ENCODE measurements around the gene RGS11. TPM values are rescaled to one million over a fixed set of nuclear protein-coding genes. Genes with fewer than 3 reads are reported as not detected.

The RGS11 gene
- total RNA-seq, 1 donor from 2014 or later = not detected

GRCh38 chr16:290681-291405 lies 15.1 kb upstream of the RGS11 start:
- intact Hi-C loops (cut with micrococcal nuclease) = no loop called here
- no peak for TF ChIP-seq CTCF (IDR thresholded peaks at IDR 0.05)
- H3K36me3 Mint-ChIP-seq (ENCODE audit: low read depth) = peaks cover 57% of the 10 kb centered on the region
- POLR2A ChIA-PET = no interaction called here
- no peak for ATAC-seq (ENCODE audit: low read depth)
- CTCF ChIA-PET = no interaction called here
- no peaks in the 10 kb centered on the region for H3K27me3 Mint-ChIP-seq
- DNase-seq = no peak
- no peak overlapping the region for H3K27ac Mint-ChIP-seq
- H3K9me3 Mint-ChIP-seq = no peaks in the 10 kb centered on the region
- H3K4me3 Mint-ChIP-seq = no peak overlapping the region
- H3K4me1 Mint-ChIP-seq = no peaks in the 10 kb centered on the region

GRCh38 chr16:290015-290680 lies 14.4 kb upstream of the RGS11 start:
- Mint-ChIP-seq H3K27ac (no peak overlapping the region), H3K4me3 (no peak overlapping the region), H3K4me1 (no peaks in the 10 kb centered on the region), H3K36me3 (ENCODE audit: low read depth) (peaks cover 55% of the 10 kb centered on the region), H3K27me3 (no peaks in the 10 kb centered on the region), H3K9me3 (no peaks in the 10 kb centered on the region)
- CTCF ChIA-PET = no interaction called here
- intact Hi-C loops (cut with micrococcal nuclease) = no loop called here
- ATAC-seq (ENCODE audit: low read depth) = no peak
- TF ChIP-seq CTCF (IDR thresholded peaks at IDR 0.05) = no peak
- POLR2A ChIA-PET = no interaction called here
- DNase-seq = no peak

- CTCF ChIA-PET = no interaction called here
- H3K27me3 Mint-ChIP-seq = no peaks in the 10 kb centered on the region
- H3K27ac Mint-ChIP-seq = no peak overlapping the region
- no peak overlapping the region for H3K4me3 Mint-ChIP-seq
- ATAC-seq (ENCODE audit: low read depth) (no peak), DNase-seq (no peak)
- intact Hi-C loops (cut with micrococcal nuclease) = no loop called here
- H3K36me3 Mint-ChIP-seq (ENCODE audit: low read depth) = peaks cover 55% of the 10 kb centered on the region
- no peaks in the 10 kb centered on the region for H3K9me3 Mint-ChIP-seq
- TF ChIP-seq CTCF (IDR thresholded peaks at IDR 0.05) = no peak
- POLR2A ChIA-PET = no interaction called here
- H3K4me1 Mint-ChIP-seq = no peaks in the 10 kb centered on the region
These were observed 13.8 kb upstream of the RGS11 start for GRCh38 chr16:289395-289997.

- DNase-seq = no peak
- TF ChIP-seq CTCF (IDR thresholded peaks at IDR 0.05) = no peak
- Mint-ChIP-seq H3K4me3 (no peak overlapping the region), H3K27ac (no peak overlapping the region), H3K9me3 (no peaks in the 10 kb centered on the region), H3K4me1 (no peaks in the 10 kb centered on the region), H3K27me3 (no peaks in the 10 kb centered on the region), H3K36me3 (ENCODE audit: low read depth) (peaks cover 47% of the 10 kb centered on the region)
- ChIA-PET POLR2A (no interaction called here), CTCF (no interaction called here)
- ATAC-seq (ENCODE audit: low read depth) = no peak
- intact Hi-C loops (cut with micrococcal nuclease) = no loop called here
These were observed 12.5 kb upstream of the RGS11 start for GRCh38 chr16:287981-288920.
